ENCODE results near the gene TMIGD1. TPM values are rescaled to one million over a fixed set of nuclear protein-coding genes. Genes with fewer than 3 reads are reported as not detected.

TMIGD1 gene
- total RNA-seq, result not detected

GRCh38 chr17:30333503-30334360 is at the start of gene TMIGD1:
Gene TMIGD1, minus strand, starts transcription at chr17:30334057. Its CDS starts 1,924 bp downstream, at chr17:30332133.
- no peak for TF ChIP-seq CTCF (IDR thresholded peaks at IDR 0.05; ENCODE audit: low read depth)

DNA sequence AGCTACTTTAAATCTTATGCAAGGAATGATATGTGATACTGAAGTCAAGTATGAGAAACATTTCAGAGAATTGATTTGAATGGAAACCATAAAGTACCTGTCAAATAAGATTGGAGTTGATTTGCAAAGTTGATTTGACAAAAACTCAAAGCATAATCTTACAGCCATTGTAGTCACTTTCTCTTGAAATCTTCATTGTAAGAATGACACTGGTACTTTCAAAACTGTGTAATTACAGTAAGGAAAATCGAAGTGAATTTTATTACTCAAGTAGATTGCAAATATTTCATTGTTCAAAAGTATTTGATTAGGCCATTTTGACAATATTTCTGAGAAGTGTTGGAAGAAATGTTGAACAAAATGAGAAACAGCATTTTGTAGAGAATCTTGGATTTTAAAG is 48.5 kb upstream of the TMIGD1 start:
- TF ChIP-seq CTCF (IDR thresholded peaks at IDR 0.05; ENCODE audit: low read depth), result no peak

GRCh38 chr17:30381340-30381659 is 47.4 kb upstream of the TMIGD1 start:
- TF ChIP-seq CTCF (IDR thresholded peaks at IDR 0.05; ENCODE audit: low read depth), result no peak

DNA sequence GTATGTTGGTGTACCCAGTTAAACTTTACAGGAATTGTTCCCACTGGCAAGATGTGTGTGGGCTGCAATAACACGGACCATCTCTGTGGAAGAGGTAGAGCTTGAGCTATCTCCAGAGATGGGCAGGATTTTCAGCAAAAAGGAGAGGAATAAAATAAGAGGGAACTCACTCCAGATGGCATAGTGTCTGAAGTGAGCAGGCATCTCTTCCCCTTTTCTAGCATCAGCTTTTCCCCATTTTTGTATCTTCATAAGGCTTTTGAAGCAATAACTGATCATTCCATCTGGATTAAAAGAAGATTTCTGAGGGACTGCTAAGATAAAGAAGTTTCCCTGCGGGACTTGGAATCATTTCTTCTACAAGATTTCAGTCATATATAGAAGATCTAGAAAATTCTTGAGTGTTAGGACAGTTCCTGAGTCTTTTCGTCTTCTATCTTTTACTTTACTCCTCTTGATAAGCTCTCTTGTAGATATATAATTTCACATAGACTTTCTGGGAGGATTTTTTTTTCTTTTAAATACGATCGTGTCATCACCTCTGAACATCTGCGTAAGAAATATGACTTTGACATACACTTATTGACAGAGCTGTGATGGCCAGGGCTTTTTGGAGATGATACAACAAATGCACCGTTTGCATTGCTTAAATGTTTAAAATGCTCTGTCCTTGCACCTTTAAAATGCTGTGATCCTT is 46.9 kb upstream of the TMIGD1 start:
- TF ChIP-seq CTCF (IDR thresholded peaks at IDR 0.05; ENCODE audit: low read depth), result no peak

- TF ChIP-seq CTCF (IDR thresholded peaks at IDR 0.05; ENCODE audit: low read depth), result no peak
These were observed 46.1 kb upstream of the TMIGD1 start for GRCh38 chr17:30379903-30380381.

GRCh38 chr17:30379303-30379902 is 45.5 kb upstream of the TMIGD1 start:
- no peak for TF ChIP-seq CTCF (IDR thresholded peaks at IDR 0.05; ENCODE audit: low read depth)

DNA sequence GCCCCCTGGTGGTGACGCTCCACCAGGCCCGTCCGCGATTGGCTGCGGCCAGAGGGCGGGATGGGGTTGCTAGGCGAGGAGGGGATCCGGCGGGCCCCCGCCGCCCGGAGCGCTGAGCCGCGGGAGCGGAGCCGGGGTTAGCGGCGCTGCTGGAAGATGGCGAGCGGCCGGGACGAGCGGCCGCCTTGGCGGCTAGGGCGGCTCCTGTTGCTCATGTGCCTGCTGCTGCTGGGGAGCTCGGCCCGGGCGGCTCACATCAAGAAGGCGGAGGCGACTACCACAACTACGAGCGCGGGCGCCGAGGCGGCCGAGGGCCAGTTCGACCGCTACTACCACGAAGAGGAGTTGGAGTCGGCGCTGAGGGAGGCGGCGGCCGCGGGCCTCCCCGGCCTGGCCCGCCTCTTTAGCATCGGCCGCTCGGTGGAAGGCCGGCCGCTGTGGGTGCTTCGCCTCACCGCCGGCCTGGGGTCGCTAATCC is 45.0 kb upstream of the TMIGD1 start, which contains the start of gene CPD:
Gene CPD, plus strand, starts transcription at position 103 of the 478 bp plus-strand sequence. Its CDS starts 54 bp downstream, at position 157.
- no peak for TF ChIP-seq CTCF (IDR thresholded peaks at IDR 0.05; ENCODE audit: low read depth)
